Measurements from ENCODE around the gene PRDM16. TPM values are rescaled to one million over a fixed set of nuclear protein-coding genes. Genes with fewer than 3 reads are reported as not detected.

Gene PRDM16
- total RNA-seq, 2 donors from 2014 or later, result not detected

GRCh38 chr1:3184666-3185065, 115.7 kb downstream of the PRDM16 start:
- H3K9me3 Mint-ChIP-seq, result no peaks in the 10 kb centered on the region
- H3K4me3 Mint-ChIP-seq, result no peak overlapping the region
- no peak overlapping the region for H3K27ac Mint-ChIP-seq
- ATAC-seq (replicated peaks), result no peak
- H3K27me3 Mint-ChIP-seq, result peaks cover 11% of the 10 kb centered on the region
- no peaks in the 10 kb centered on the region for H3K36me3 Mint-ChIP-seq (ENCODE audit: low read depth)
- no peaks in the 10 kb centered on the region for H3K4me1 Mint-ChIP-seq

- Mint-ChIP-seq H3K4me1 (no peaks in the 10 kb centered on the region), H3K27me3 (peaks cover 11% of the 10 kb centered on the region)
- no peak for ATAC-seq (replicated peaks)
These were observed 117.0 kb downstream of the PRDM16 start for GRCh38 chr1:3185896-3186525.

GRCh38 chr1:3186526-3186921, 117.5 kb downstream of the PRDM16 start:
- Mint-ChIP-seq H3K4me1 (no peaks in the 10 kb centered on the region), H3K4me3 (no peak overlapping the region), H3K9me3 (no peaks in the 10 kb centered on the region), H3K36me3 (ENCODE audit: low read depth) (no peaks in the 10 kb centered on the region), H3K27me3 (peaks cover 11% of the 10 kb centered on the region), H3K27ac (no peak overlapping the region)
- no peak for ATAC-seq (replicated peaks)

More at GRCh38 chr1:3185896-3186525, 117.0 kb downstream of the PRDM16 start:
- Mint-ChIP-seq H3K27ac (no peak overlapping the region), H3K9me3 (no peaks in the 10 kb centered on the region), H3K36me3 (ENCODE audit: low read depth) (no peaks in the 10 kb centered on the region), H3K4me3 (no peak overlapping the region)

GRCh38 chr1:3187415-3188149, 118.6 kb downstream of the PRDM16 start:
- H3K27ac Mint-ChIP-seq, result no peak overlapping the region
- H3K9me3 Mint-ChIP-seq, result no peaks in the 10 kb centered on the region
- H3K27me3 Mint-ChIP-seq, result peaks cover 11% of the 10 kb centered on the region
- no peak for ATAC-seq (replicated peaks)
- no peaks in the 10 kb centered on the region for H3K4me1 Mint-ChIP-seq
- H3K36me3 Mint-ChIP-seq (ENCODE audit: low read depth), result no peaks in the 10 kb centered on the region
- H3K4me3 Mint-ChIP-seq, result no peak overlapping the region

- H3K9me3 Mint-ChIP-seq, result no peaks in the 10 kb centered on the region
- ATAC-seq (replicated peaks), result no peak
- H3K4me1 Mint-ChIP-seq, result no peaks in the 10 kb centered on the region
- H3K36me3 Mint-ChIP-seq (ENCODE audit: low read depth), result no peaks in the 10 kb centered on the region
- H3K27ac Mint-ChIP-seq, result no peak overlapping the region
- H3K27me3 Mint-ChIP-seq, result peaks cover 11% of the 10 kb centered on the region
- no peak overlapping the region for H3K4me3 Mint-ChIP-seq
These were observed 119.4 kb downstream of the PRDM16 start for GRCh38 chr1:3188150-3188971.

GRCh38 chr1:3190256-3191041, 121.4 kb downstream of the PRDM16 start:
- Mint-ChIP-seq H3K27me3 (peaks cover 3% of the 10 kb centered on the region), H3K9me3 (no peaks in the 10 kb centered on the region), H3K36me3 (ENCODE audit: low read depth) (no peaks in the 10 kb centered on the region), H3K4me1 (no peaks in the 10 kb centered on the region), H3K27ac (no peak overlapping the region), H3K4me3 (no peak overlapping the region)
- ATAC-seq (replicated peaks), result no peak

GRCh38 chr1:3192361-3192760, 123.4 kb downstream of the PRDM16 start:
- Mint-ChIP-seq H3K4me3 (no peak overlapping the region), H3K27me3 (peaks cover 3% of the 10 kb centered on the region), H3K36me3 (ENCODE audit: low read depth) (no peaks in the 10 kb centered on the region), H3K4me1 (no peaks in the 10 kb centered on the region), H3K27ac (no peak overlapping the region), H3K9me3 (no peaks in the 10 kb centered on the region)
- ATAC-seq (replicated peaks), result no peak

GRCh38 chr1:3192825-3193224, 123.8 kb downstream of the PRDM16 start:
- no peaks in the 10 kb centered on the region for H3K9me3 Mint-ChIP-seq
- no peak overlapping the region for H3K4me3 Mint-ChIP-seq
- H3K27me3 Mint-ChIP-seq, result peaks cover under 1% of the 10 kb centered on the region
- ATAC-seq (replicated peaks), result no peak
- no peaks in the 10 kb centered on the region for H3K36me3 Mint-ChIP-seq (ENCODE audit: low read depth)
- no peaks in the 10 kb centered on the region for H3K4me1 Mint-ChIP-seq
- no peak overlapping the region for H3K27ac Mint-ChIP-seq

- H3K9me3 Mint-ChIP-seq, result no peaks in the 10 kb centered on the region
- no peak for ATAC-seq (replicated peaks)
- no peak overlapping the region for H3K27ac Mint-ChIP-seq
- H3K4me3 Mint-ChIP-seq, result no peak overlapping the region
- H3K36me3 Mint-ChIP-seq (ENCODE audit: low read depth), result no peaks in the 10 kb centered on the region
- H3K4me1 Mint-ChIP-seq, result no peaks in the 10 kb centered on the region
- no peaks in the 10 kb centered on the region for H3K27me3 Mint-ChIP-seq
These were observed 124.8 kb downstream of the PRDM16 start for GRCh38 chr1:3193811-3194210.

- no peak overlapping the region for H3K27ac Mint-ChIP-seq
- H3K4me1 Mint-ChIP-seq, result no peaks in the 10 kb centered on the region
- no peaks in the 10 kb centered on the region for H3K27me3 Mint-ChIP-seq
- ATAC-seq (replicated peaks), result no peak
- no peaks in the 10 kb centered on the region for H3K36me3 Mint-ChIP-seq (ENCODE audit: low read depth)
- no peak overlapping the region for H3K4me3 Mint-ChIP-seq
- H3K9me3 Mint-ChIP-seq, result no peaks in the 10 kb centered on the region
These were observed 125.9 kb downstream of the PRDM16 start for GRCh38 chr1:3194760-3195479.

- Mint-ChIP-seq H3K27me3 (no peaks in the 10 kb centered on the region), H3K4me3 (no peak overlapping the region), H3K27ac (no peak overlapping the region), H3K9me3 (no peaks in the 10 kb centered on the region), H3K36me3 (ENCODE audit: low read depth) (no peaks in the 10 kb centered on the region), H3K4me1 (no peaks in the 10 kb centered on the region)
- no peak for ATAC-seq (replicated peaks)
These were observed 126.4 kb downstream of the PRDM16 start for GRCh38 chr1:3195480-3195815.

- Mint-ChIP-seq H3K9me3 (no peaks in the 10 kb centered on the region), H3K27ac (no peak overlapping the region), H3K36me3 (ENCODE audit: low read depth) (no peaks in the 10 kb centered on the region), H3K27me3 (no peaks in the 10 kb centered on the region), H3K4me3 (no peak overlapping the region), H3K4me1 (no peaks in the 10 kb centered on the region)
- no peak for ATAC-seq (replicated peaks)
These were observed 127.0 kb downstream of the PRDM16 start for GRCh38 chr1:3195966-3196515.

- H3K9me3 Mint-ChIP-seq, result no peaks in the 10 kb centered on the region
- ATAC-seq (replicated peaks), result no peak
- no peak overlapping the region for H3K4me3 Mint-ChIP-seq
- no peaks in the 10 kb centered on the region for H3K27me3 Mint-ChIP-seq
- no peaks in the 10 kb centered on the region for H3K4me1 Mint-ChIP-seq
- no peaks in the 10 kb centered on the region for H3K36me3 Mint-ChIP-seq (ENCODE audit: low read depth)
- H3K27ac Mint-ChIP-seq, result no peak overlapping the region
These were observed 127.7 kb downstream of the PRDM16 start for GRCh38 chr1:3196577-3197245.

All from activated T-helper 17 cell treated with anti-CD3 and anti-CD28 coated beads, Interleukin-2, amount 50 U/mL, for 72 hours (primary cell).